ENCODE measurements around the gene TMEM38A.
A peak's percentile ranks its signal among the peaks of the same experiment; 100 is the strongest.
"Not testable (repeated sequence)": the region's sequence is repeated elsewhere in the genome, so short reads cannot be mapped to it uniquely, and the experiment has no call there.

TMEM38A gene

GRCh38 chr19:16638666-16639065 is 22.3 kb upstream of the TMEM38A start:
- DNase-seq, result no peak

DNA sequence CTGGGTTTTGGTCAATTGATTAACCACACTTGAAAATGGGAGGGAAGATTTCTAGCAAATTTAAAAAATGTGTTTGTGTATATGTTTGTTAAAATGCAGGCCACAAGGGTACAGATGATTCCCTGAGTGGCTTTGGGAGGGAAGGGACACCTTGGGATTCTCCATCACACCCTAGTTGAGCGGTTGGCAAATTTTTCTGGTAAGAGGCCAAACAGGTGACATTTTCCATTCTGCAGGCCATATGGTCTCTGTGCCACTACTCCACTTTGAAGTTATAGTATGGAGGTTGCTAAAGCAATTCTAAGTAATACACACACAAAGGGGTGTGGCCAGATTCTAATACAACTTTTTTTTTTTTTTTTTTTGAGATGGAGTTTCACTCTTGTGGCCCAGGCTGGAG is 20.0 kb upstream of the TMEM38A start:
- DNase-seq, result no peak

DNA sequence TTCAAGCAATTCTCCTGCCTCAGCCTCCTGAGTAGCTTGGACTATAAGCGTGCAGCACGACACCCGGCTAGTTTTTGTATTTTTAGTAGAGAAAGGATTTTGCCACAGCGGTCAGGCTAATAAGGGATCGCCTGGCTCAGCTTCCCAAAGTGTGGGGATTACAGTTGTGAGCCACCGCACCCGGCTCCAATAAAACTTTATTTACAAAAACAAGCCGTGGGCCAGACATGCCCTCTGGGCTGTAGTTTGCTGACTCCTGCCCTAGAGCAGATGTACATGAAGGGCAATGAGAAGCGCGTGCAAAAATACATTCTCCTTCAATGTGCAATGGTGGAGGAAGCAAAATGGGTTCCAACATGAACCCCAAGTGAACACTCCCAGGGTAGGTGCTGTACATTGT is 19.2 kb upstream of the TMEM38A start:
- no peak for DNase-seq

- DNase-seq, result no peak
Measured at GRCh38 chr19:16645140-16645539, 15.8 kb upstream of the TMEM38A start.

GRCh38 chr19:16649734-16650133 is 11.2 kb upstream of the TMEM38A start:
- DNase-seq, result no peak

- DNase-seq, result no peak
Measured at GRCh38 chr19:16650821-16651220, 10.1 kb upstream of the TMEM38A start.

GRCh38 chr19:16651421-16652188 is 9.3 kb upstream of the TMEM38A start:
- not testable (repeated sequence) for DNase-seq

DNA sequence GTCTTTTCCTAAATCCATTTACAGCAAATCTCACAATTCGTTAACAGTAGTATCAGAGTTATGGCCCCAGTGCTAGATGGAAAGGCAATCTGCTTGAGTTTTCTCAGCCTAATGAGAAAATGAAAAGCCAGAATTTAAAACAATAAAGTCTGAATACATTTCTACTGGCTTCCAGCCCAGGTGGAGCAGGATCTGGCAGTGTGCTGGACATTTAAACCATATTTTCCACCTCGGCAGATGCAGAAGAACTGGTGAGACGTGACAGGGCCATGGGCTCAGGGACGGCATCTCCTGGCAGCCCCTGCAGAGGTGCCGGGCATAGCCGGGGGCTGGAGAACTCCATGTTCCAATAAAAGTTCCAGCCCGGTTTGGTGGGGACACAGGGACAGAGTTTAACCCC is 8.1 kb upstream of the TMEM38A start:
- no peak for DNase-seq

- DNase-seq, result no peak
Measured at GRCh38 chr19:16654140-16654539, 6.8 kb upstream of the TMEM38A start.

- DNase-seq, result no peak
Measured at GRCh38 chr19:16654627-16655026, 6.3 kb upstream of the TMEM38A start.

GRCh38 chr19:16655727-16656126 is 5.2 kb upstream of the TMEM38A start:
- DNase-seq, result no peak

- no peak for DNase-seq
Measured at GRCh38 chr19:16657384-16657783, 3.6 kb upstream of the TMEM38A start.

- DNase-seq, result no peak
Measured at GRCh38 chr19:16659464-16659831, 1.5 kb upstream of the TMEM38A start.

- DNase-seq, result peak; percentile 100
Measured at GRCh38 chr19:16659832-16660708, 869 bp upstream of the TMEM38A start, which contains the start of gene SMIM7. Gene SMIM7 (minus strand): TSS chr19:16660144. CDS start chr19:16660110, 34 bp downstream.

DNA sequence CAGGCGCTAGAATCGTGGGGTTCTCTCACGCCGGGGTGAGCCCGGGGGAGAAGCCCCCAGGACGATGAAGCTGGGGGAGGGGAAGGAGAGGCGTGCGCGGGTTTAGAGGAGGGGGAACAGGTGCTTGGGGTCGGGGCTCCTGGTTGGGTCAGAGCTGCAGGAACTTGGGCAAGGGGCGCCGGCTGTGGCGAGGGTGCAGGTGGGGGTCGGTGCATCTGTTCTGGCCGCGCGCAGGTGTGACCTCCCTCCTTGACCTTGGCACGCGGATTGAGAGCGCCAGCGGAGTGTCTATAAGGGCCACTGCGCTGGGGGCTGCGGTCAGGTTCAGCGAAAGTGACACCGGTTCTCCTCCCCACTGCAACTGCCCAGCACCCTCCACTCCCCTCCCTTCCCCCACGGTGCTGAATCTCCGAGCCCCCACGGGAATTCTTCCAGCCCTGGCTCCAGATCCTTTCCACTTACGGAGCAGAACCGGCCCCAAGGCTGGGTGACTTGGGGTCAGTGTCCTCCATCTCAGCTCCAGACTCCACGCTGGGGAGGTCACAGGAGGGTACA is 618 bp downstream of the TMEM38A start:
- peak; percentile 38 for DNase-seq

GRCh38 chr19:16668176-16668575 is 7.2 kb downstream of the TMEM38A start:
- no peak for DNase-seq

GRCh38 chr19:16668702-16669101 is 7.8 kb downstream of the TMEM38A start:
- DNase-seq, result not testable (repeated sequence)

DNA sequence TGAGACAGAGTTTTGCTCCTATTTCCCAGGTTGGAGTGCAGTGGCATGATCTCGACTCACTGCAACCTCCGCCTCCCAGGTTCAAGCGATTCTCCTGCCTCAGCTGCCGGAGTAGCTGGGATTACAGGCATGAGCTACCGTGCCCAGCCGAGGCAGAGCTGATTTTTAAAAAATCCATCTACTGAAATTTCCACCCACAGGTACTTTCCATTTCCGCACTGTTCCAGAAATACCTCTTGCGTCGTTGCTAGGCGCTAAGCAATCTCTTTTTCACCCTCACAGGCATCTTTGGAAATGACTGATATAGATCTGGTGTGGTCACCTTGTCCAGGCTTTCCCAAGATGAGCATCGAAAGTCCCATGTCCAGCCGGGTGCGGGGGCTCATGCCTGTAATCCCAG is 9.4 kb downstream of the TMEM38A start:
- DNase-seq, result no peak

GRCh38 chr19:16671652-16672274 is 10.8 kb downstream of the TMEM38A start:
- DNase-seq, result no peak

GRCh38 chr19:16673231-16673630 is 12.3 kb downstream of the TMEM38A start:
- DNase-seq, result no peak

GRCh38 chr19:16673839-16674238 is 12.9 kb downstream of the TMEM38A start:
- not testable (repeated sequence) for DNase-seq

- DNase-seq, result no peak
Measured at GRCh38 chr19:16676101-16676798, 15.3 kb downstream of the TMEM38A start.

DNA sequence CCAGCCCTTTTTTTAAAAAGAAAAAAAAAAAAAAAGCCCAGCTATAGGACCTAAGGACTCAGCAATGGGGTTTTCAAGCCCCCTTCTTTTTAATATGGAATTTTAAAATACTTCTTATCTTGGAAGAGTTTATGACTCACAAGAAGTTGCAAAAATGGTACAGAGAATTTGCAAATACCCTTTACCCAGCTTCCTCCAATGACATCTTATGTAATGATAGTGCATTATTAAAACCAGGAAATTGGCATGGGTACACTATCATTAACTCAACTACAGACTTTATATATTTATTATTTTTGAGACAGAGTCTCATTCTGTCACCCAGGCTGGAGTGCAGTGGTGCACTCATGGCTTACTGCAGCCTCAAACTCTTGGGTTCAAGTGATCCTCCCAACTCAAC is 16.1 kb downstream of the TMEM38A start:
- DNase-seq, result no peak

Data from eye (tissue), 1 donor.